Measurements from ENCODE around the gene MRPL48.

DNA sequence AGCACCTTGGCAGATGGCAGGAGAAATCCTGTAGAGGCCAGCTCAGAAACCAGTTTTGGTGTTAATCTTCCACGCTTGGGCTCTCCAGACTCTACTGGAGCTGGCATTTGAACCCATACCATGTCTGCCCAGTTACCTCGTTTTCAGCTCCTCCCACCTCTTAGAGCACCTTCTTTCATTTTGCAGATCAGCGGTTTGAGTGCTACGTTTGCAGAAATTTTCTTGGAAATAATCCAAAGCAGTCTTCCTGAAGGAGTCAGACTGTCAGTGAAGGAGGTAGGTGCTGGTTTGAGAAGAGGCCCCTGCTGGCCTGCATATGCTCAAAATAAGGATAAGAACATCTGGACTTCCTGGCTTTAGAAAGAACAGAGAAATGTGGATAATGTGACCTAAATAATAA is 75.3 kb downstream of the MRPL48 start:
- TF ChIP-seq, protein P1, sequence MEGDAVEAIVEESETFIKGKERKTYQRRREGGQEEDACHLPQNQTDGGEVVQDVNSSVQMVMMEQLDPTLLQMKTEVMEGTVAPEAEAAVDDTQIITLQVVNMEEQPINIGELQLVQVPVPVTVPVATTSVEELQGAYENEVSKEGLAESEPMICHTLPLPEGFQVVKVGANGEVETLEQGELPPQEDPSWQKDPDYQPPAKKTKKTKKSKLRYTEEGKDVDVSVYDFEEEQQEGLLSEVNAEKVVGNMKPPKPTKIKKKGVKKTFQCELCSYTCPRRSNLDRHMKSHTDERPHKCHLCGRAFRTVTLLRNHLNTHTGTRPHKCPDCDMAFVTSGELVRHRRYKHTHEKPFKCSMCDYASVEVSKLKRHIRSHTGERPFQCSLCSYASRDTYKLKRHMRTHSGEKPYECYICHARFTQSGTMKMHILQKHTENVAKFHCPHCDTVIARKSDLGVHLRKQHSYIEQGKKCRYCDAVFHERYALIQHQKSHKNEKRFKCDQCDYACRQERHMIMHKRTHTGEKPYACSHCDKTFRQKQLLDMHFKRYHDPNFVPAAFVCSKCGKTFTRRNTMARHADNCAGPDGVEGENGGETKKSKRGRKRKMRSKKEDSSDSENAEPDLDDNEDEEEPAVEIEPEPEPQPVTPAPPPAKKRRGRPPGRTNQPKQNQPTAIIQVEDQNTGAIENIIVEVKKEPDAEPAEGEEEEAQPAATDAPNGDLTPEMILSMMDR (IDR thresholded peaks at IDR 0.05), result no peak
- no peak for TF ChIP-seq POLR2A (IDR thresholded peaks at IDR 0.05)
